ENCODE results near the gene PRH1.

GRCh38 chr12:10909462-10909861 lies 25.4 kb upstream of the PRH1 start, which contains the start of gene TAS2R13:
- no peak for TF ChIP-seq POLR2A (IDR thresholded peaks at IDR 0.05)
- no peak for TF ChIP-seq CTCF (IDR thresholded peaks at IDR 0.05)
